CD8-positive, alpha-beta memory T cell (primary cell): Measurements from ENCODE around the gene MICU1. TPM values are rescaled to one million over a fixed set of nuclear protein-coding genes. Genes with fewer than 3 reads are reported as not detected.
A peak's percentile ranks its signal among the peaks of the same experiment; 100 is the strongest.
"Not testable (repeated sequence)": the region's sequence is repeated elsewhere in the genome, so short reads cannot be mapped to it uniquely, and the experiment has no call there.

Experiments
- CTCF ChIA-PET: fragments of 350-600 bp; sonication (Branson Sonifier 250); formaldehyde crosslinking; loops from one replicate; lab custom pipeline; 2021; ENCODE audit warnings: antibody characterized with exemption; lab: Charles Lee
- POLR2A ChIA-PET: fragments of 350-600 bp; sonication (Branson Sonifier 250); formaldehyde crosslinking; loops from one replicate; lab custom pipeline; 2021; ENCODE audit warnings: antibody characterized with exemption; lab: Charles Lee
- DNase-seq, 5 donors: peaks; one replicate each; pipeline versions ENCODE4 v3.0.0 to v3.0.0-alpha.2; 2020 to 2022; ENCODE audit warnings: mixed read lengths in 1 of 5
- H3K27ac ChIP-seq: one replicate; pipeline ENCODE4 v1.7.0; 2013; ENCODE audit warnings: low read depth, mild to moderate bottlenecking, low read length, moderate library complexity
- H3K27me3 ChIP-seq: 2 replicates; pipeline ENCODE4 v1.7.0; 2013; ENCODE audit warnings: low read length, mild to moderate bottlenecking; ENCODE audit not compliant: insufficient read depth, poor library complexity, severe bottlenecking
- H3K36me3 ChIP-seq: 2 replicates; pipeline ENCODE4 v1.7.0; 2013; ENCODE audit warnings: mild to moderate bottlenecking, low read length, moderate library complexity; ENCODE audit not compliant: insufficient read depth
- H3K4me1 ChIP-seq: 2 replicates; pipeline ENCODE4 v1.7.0; 2013; ENCODE audit warnings: mild to moderate bottlenecking, low read length, moderate library complexity; ENCODE audit not compliant: insufficient read depth
- H3K4me3 ChIP-seq: 2 replicates; pipeline ENCODE4 v1.7.0; 2013; ENCODE audit warnings: mild to moderate bottlenecking, low read length
- H3K9me3 ChIP-seq: 2 replicates; pipeline ENCODE4 v1.7.0; 2013; ENCODE audit warnings: mild to moderate bottlenecking, low read length
- H3K27ac Mint-ChIP-seq, 8 donors: one replicate each; pipeline ENCODE4 v1.8.0; 2020 to 2021; ENCODE audit warnings: mixed read lengths in 8 of 8, mild to moderate bottlenecking in 6 of 8, inconsistent platforms in 3 of 8, moderate library complexity in 3 of 8
- H3K27me3 Mint-ChIP-seq, 2 donors: one replicate each; pipeline ENCODE4 v1.8.0; 2020 to 2021; ENCODE audit warnings: mixed read lengths in 2 of 2, mild to moderate bottlenecking in 1 of 2, moderate library complexity in 1 of 2
- H3K36me3 Mint-ChIP-seq, 3 donors: one replicate each; pipeline ENCODE4 v1.8.0; 2020 to 2021; ENCODE audit warnings: mixed read lengths in 3 of 3, inconsistent platforms in 1 of 3, mild to moderate bottlenecking in 1 of 3
- H3K4me1 Mint-ChIP-seq, 3 donors: one replicate each; pipeline ENCODE4 v1.8.0; 2020 to 2021; ENCODE audit warnings: mixed read lengths in 3 of 3, inconsistent platforms in 1 of 3, mild to moderate bottlenecking in 1 of 3
- H3K4me3 Mint-ChIP-seq, 7 donors: one replicate each; pipeline ENCODE4 v1.8.0; 2020 to 2021; ENCODE audit warnings: mixed read lengths in 7 of 7, mild to moderate bottlenecking in 6 of 7, moderate library complexity in 4 of 7, inconsistent platforms in 2 of 7
- H3K9me3 Mint-ChIP-seq, 5 donors: one replicate each; pipeline ENCODE4 v1.8.0; 2020 to 2022; ENCODE audit warnings: mixed read lengths in 5 of 5, mild to moderate bottlenecking in 3 of 5, moderate library complexity in 2 of 5, inconsistent platforms in 1 of 5
- polyA plus RNA-seq: library from polyadenylated mRNA; unstranded; fragments of 300-500 nt; fragmentation: Illumina TruSeq; gene quantifications from one replicate; pipeline ENCODE4 v1.2.3, GENCODE V29; 2021
- total RNA-seq, 2 experiments: library from RNA; stranded (reverse); gene quantifications; one replicate each; pipeline ENCODE4 v1.2.3, GENCODE V29; 2021

MICU1 gene
- total and polyA plus RNA-seq, 3 experiments from 2014 or later, result 25.3 to 27.9 (median 26.9) TPM

DNA sequence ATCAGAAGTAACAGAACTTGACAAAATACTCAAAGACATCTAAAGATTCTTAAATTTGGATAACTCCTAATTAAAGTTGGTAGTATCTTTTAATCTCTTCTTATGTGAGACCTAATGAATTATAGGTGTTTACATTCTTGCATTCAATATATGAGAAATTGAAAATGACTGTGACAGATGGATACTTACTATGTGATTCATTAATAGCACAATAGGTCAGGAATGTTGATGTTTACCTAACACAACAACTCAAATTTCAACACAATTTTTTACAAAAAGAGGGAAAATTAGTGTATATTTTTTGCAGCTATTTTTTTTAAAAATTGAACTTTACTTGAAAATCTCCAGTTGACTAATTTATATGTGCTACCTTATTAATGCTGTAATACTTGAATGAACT lies 34.3 kb upstream of the MICU1 start:
- no peak overlapping the region for H3K4me3 ChIP-seq
- peaks cover 0 to 3% (median 2%) of the 10 kb centered on the region in 3 donors for H3K36me3 Mint-ChIP-seq
- POLR2A ChIA-PET, result no interaction called here
- no peak overlapping the region for H3K27ac Mint-ChIP-seq
- CTCF ChIA-PET, result no interaction called here
- no peaks in the 10 kb centered on the region for H3K9me3 Mint-ChIP-seq
- no peak overlapping the region for H3K4me3 Mint-ChIP-seq
- H3K27me3 Mint-ChIP-seq, result no peaks in the 10 kb centered on the region
- H3K27ac ChIP-seq, result no peak overlapping the region
- H3K4me1 Mint-ChIP-seq, result no peaks in the 10 kb centered on the region
- no peak for DNase-seq
- H3K4me1 ChIP-seq, result no peaks in the 10 kb centered on the region
- no peaks in the 10 kb centered on the region for H3K36me3 ChIP-seq
- H3K27me3 ChIP-seq, result no peaks in the 10 kb centered on the region
- no peaks in the 10 kb centered on the region for H3K9me3 ChIP-seq

DNA sequence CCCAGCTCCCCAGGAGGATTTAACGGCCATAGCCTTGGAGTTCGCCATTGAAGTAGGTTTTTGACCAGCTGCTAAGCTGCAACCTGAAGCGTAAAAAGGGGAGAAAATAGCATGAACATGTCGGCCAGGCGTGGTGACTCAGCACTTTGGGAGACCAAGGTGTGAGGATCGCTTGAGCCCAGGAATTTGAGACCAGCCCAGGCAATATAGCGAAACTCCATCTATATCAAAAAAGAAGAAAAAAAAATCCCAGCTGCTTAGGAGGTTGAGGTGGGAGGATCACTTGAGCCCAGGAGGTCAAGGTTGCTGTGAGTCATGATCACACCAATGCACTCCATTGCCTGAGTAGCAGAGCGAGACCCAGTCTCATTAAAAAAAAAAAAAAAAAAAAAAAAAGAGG lies 33.8 kb upstream of the MICU1 start:
- Mint-ChIP-seq H3K9me3 (no peaks in the 10 kb centered on the region), H3K36me3 (peaks cover 0 to 3% (median 2%) of the 10 kb centered on the region in 3 donors), H3K4me3 (no peak overlapping the region), H3K27me3 (no peaks in the 10 kb centered on the region), H3K4me1 (no peaks in the 10 kb centered on the region), H3K27ac (no peak overlapping the region)
- Histone ChIP-seq H3K4me1 (no peaks in the 10 kb centered on the region), H3K27ac (no peak overlapping the region), H3K36me3 (no peaks in the 10 kb centered on the region), H3K4me3 (no peak overlapping the region), H3K9me3 (no peaks in the 10 kb centered on the region), H3K27me3 (no peaks in the 10 kb centered on the region)
- POLR2A ChIA-PET, result no interaction called here
- CTCF ChIA-PET, result no interaction called here
- no peak for DNase-seq

DNA sequence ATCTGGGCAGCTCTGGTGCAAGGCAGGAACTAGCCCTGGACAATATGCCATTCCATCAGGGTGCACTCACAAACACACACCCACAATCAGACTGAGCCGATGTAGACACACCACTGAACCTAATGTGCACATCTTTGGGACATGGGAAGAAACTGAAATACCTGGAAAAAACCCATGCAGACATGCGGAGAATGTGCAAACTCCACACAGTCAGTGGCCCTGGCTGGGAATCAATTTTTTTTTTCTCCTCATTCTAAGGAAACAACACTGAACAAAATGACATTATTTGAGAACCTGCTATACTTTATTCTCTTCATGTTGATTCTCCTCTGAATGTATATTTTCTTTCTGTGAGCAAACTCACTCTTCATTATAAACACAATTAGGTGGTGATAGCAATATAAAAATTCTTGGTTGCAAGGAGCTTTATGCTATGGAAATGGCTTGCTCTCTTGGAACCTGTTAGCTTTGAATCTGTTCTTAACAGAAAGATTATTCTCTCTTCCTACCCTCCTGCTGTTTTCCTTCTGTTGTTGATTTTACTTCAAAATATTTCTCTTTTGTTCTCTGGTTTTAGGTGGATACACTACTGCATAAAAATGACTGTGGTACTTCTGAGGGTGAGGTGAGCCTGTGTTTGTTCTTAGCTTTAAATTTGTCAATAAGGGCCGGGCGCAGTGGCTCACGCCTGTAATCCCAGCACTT lies 33.0 kb upstream of the MICU1 start:
- H3K36me3 Mint-ChIP-seq, result peaks cover 0 to 3% (median 2%) of the 10 kb centered on the region in 3 donors
- DNase-seq, result no peak
- ChIA-PET POLR2A (interaction anchor here (0.7 kb wide), 1 partner anchor 24 kb away, joined by 3 read pairs; no protein-coding TSS in a partner anchor), CTCF (no interaction called here)
- no peak overlapping the region for H3K4me3 Mint-ChIP-seq
- Histone ChIP-seq H3K4me3 (no peak overlapping the region), H3K36me3 (no peaks in the 10 kb centered on the region), H3K27ac (no peak overlapping the region), H3K9me3 (no peaks in the 10 kb centered on the region), H3K27me3 (no peaks in the 10 kb centered on the region), H3K4me1 (no peaks in the 10 kb centered on the region)
- H3K27me3 Mint-ChIP-seq, result no peaks in the 10 kb centered on the region
- H3K27ac Mint-ChIP-seq, result peak overlapping the region in 1 of 8 donors; percentile 40
- no peaks in the 10 kb centered on the region for H3K4me1 Mint-ChIP-seq
- no peaks in the 10 kb centered on the region for H3K9me3 Mint-ChIP-seq

DNA sequence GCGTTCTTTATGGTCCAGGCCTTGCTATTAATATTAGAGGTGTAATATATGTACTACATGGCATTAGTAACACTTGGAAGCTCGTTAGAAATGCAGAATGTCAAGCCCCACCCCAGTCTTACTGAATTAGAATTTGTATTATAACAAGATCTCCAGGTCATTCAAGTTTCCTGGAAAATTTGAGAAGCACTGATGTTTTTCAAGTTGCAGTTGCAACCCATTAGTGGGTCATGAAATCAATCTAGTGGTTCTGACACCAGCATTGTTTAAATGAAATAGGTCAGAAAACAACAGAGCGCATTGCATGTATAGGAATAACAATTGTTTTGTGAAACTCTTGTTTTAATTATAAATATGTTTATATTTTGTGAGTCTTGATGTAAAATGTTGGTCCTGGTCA lies 28.8 kb upstream of the MICU1 start:
- H3K27ac Mint-ChIP-seq, result peak overlapping the region in 1 of 8 donors; percentile 8
- H3K27ac ChIP-seq, result no peak overlapping the region
- no peaks in the 10 kb centered on the region for H3K27me3 ChIP-seq
- CTCF ChIA-PET, result no interaction called here
- peaks cover 0 to 2% (median 0%) of the 10 kb centered on the region in 3 donors for H3K36me3 Mint-ChIP-seq
- H3K4me3 Mint-ChIP-seq, result no peak overlapping the region
- no peaks in the 10 kb centered on the region for H3K9me3 Mint-ChIP-seq
- no peak overlapping the region for H3K4me3 ChIP-seq
- POLR2A ChIA-PET, result no interaction called here
- no peaks in the 10 kb centered on the region for H3K4me1 ChIP-seq
- H3K36me3 ChIP-seq, result no peaks in the 10 kb centered on the region
- DNase-seq, result no peak
- H3K4me1 Mint-ChIP-seq, result no peaks in the 10 kb centered on the region
- H3K9me3 ChIP-seq, result no peaks in the 10 kb centered on the region
- H3K27me3 Mint-ChIP-seq, result no peaks in the 10 kb centered on the region

DNA sequence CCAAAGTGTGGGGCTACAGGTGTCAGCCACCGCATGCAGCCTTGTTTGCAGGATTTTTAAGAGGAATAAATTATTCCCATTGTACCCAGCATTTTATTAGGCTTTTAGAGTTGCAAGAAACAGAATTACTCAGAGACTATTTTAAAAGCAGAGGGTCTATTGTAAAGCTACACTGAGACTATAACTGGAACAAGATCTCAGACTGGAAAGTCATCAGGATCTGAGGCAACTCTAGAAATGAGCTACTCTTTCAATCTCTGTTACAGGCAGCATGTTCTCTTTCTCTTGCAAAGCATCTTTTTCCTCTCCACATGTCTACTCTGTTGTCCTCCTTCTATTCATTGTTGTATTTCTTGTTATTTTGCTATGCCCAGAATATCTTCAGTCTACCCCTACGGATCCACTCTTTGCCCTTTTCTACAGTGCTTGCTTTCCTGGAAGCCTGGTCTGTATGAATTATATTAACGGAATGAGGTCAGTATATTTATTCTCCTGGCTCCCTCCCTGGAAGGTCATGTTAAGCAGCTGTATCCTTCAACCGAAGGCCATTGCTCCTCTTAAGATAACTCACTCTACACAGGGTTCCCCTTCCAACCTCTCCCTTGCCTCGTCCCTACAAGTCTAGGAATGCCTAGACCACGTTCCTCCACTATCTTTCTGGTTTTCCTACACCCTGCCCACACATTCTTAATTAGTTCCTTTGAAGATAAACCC lies 27.7 kb upstream of the MICU1 start:
- H3K4me1 Mint-ChIP-seq, result no peaks in the 10 kb centered on the region

DNA sequence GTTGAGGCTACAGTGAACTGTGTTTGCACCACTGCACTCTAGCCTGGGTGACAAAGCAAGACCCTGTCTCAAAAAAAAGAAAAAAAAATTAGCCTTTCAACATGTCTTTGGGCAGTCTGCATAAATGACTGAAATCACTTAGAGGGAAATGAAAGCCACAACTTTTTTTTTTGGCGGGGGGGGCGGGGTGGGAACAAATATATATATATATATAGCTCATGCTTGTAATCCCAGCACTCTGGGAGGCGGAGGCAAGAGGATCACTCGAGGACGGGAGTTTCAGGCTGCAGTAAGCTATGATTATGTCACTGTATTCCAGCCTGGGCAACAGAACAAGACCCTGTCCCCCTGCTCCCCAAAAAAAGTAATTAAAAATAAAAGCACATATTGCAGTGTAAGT lies 23.4 kb upstream of the MICU1 start:
- H3K27me3 ChIP-seq, result no peaks in the 10 kb centered on the region
- H3K4me1 ChIP-seq, result no peaks in the 10 kb centered on the region
- H3K27me3 Mint-ChIP-seq, result peaks cover 3 to 5% of the 10 kb centered on the region in 2 donors
- H3K36me3 Mint-ChIP-seq, result no peaks in the 10 kb centered on the region
- POLR2A ChIA-PET, result no interaction called here
- no peak overlapping the region for H3K4me3 ChIP-seq
- no peak overlapping the region for H3K27ac Mint-ChIP-seq
- no peaks in the 10 kb centered on the region for H3K4me1 Mint-ChIP-seq
- CTCF ChIA-PET, result no interaction called here
- no peak overlapping the region for H3K27ac ChIP-seq
- H3K36me3 ChIP-seq, result no peaks in the 10 kb centered on the region
- H3K4me3 Mint-ChIP-seq, result no peak overlapping the region
- no peaks in the 10 kb centered on the region for H3K9me3 ChIP-seq
- no peaks in the 10 kb centered on the region for H3K9me3 Mint-ChIP-seq
- DNase-seq, result no peak

More for the DNA sequence above, 27.7 kb upstream of the MICU1 start:
- Mint-ChIP-seq H3K36me3 (peaks cover 0 to 2% (median 0%) of the 10 kb centered on the region in 3 donors), H3K27ac (peak overlapping the region in 1 of 8 donors; percentile 4), H3K4me3 (no peak overlapping the region), H3K9me3 (no peaks in the 10 kb centered on the region), H3K27me3 (no peaks in the 10 kb centered on the region)
- no peaks in the 10 kb centered on the region for H3K36me3 ChIP-seq
- H3K4me3 ChIP-seq, result no peak overlapping the region
- ChIA-PET CTCF (no interaction called here), POLR2A (interaction anchor here (0.6 kb wide), 1 partner anchor 22 kb away, joined by 12 read pairs; no protein-coding TSS in a partner anchor)
- no peak for DNase-seq
- no peaks in the 10 kb centered on the region for H3K27me3 ChIP-seq
- no peaks in the 10 kb centered on the region for H3K4me1 ChIP-seq
- no peak overlapping the region for H3K27ac ChIP-seq
- H3K9me3 ChIP-seq, result no peaks in the 10 kb centered on the region

DNA sequence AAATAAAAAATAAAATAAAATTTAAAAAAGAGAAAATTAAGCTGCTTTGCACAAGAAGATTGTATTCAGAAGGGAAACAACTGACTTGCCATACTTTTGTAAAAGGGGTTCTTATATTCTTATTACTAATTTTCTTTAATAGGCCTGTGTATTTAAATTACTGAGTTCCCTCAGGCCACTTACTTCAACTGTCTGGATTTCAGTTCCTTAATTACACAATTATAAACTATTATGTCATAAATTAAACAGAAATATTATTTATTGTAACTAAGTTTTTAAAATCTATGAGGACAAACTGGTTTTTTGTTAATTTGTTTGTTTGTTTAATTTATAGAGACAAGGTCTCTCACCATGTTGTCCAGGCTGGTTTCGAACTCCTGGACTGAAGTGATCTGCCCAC lies 22.4 kb upstream of the MICU1 start:
- H3K36me3 Mint-ChIP-seq, result no peaks in the 10 kb centered on the region
- no peaks in the 10 kb centered on the region for H3K9me3 Mint-ChIP-seq
- no peak overlapping the region for H3K4me3 ChIP-seq
- H3K27ac Mint-ChIP-seq, result no peak overlapping the region
- no peaks in the 10 kb centered on the region for H3K9me3 ChIP-seq
- POLR2A ChIA-PET, result no interaction called here
- H3K27me3 ChIP-seq, result no peaks in the 10 kb centered on the region
- H3K4me1 ChIP-seq, result no peaks in the 10 kb centered on the region
- no peaks in the 10 kb centered on the region for H3K4me1 Mint-ChIP-seq
- H3K27ac ChIP-seq, result no peak overlapping the region
- CTCF ChIA-PET, result no interaction called here
- peaks cover 3 to 5% of the 10 kb centered on the region in 2 donors for H3K27me3 Mint-ChIP-seq
- no peak overlapping the region for H3K4me3 Mint-ChIP-seq
- no peak for DNase-seq
- no peaks in the 10 kb centered on the region for H3K36me3 ChIP-seq

DNA sequence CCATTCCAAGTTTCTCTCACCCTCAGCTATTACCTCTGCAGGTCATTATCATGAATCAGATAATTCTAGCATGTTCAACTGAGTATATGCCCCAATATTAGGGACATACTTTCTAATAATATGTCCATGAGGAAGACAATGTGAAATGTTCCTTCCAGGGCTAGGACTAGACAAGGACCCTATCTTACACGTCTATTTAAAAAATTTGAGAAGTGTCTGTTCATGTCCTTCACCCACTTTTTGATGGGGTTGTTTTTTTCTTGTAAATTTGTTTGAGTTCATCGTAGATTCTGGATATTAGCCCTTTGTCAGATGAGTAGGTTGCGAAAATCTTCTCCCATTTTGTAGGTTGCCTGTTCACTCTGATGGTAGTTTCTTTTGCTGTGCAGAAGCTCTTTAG lies 21.1 kb upstream of the MICU1 start:
- H3K4me3 Mint-ChIP-seq, H3K4me1 ChIP-seq, H3K27me3 Mint-ChIP-seq, POLR2A ChIA-PET, H3K9me3 Mint-ChIP-seq, H3K4me1 Mint-ChIP-seq, DNase-seq, H3K27ac ChIP-seq, H3K9me3 ChIP-seq, H3K36me3 ChIP-seq, H3K27me3 ChIP-seq, H3K4me3 ChIP-seq, H3K36me3 Mint-ChIP-seq, CTCF ChIA-PET: not testable (repeated sequence)
- peak overlapping the region in 1 of 8 donors; percentile 36 for H3K27ac Mint-ChIP-seq
